Hippocampal formation (tissue), 2 donors: ENCODE results near the gene CDYL.
A peak's percentile ranks its signal among the peaks of the same experiment; 100 is the strongest.
"Not testable (repeated sequence)": the region's sequence is repeated elsewhere in the genome, so short reads cannot be mapped to it uniquely, and the experiment has no call there.

Experiments used
- DNase-seq, 2 donors: peaks; one replicate each; lab custom pipeline; 2025; lab: John Stamatoyannopoulos, UW

Gene CDYL

DNA sequence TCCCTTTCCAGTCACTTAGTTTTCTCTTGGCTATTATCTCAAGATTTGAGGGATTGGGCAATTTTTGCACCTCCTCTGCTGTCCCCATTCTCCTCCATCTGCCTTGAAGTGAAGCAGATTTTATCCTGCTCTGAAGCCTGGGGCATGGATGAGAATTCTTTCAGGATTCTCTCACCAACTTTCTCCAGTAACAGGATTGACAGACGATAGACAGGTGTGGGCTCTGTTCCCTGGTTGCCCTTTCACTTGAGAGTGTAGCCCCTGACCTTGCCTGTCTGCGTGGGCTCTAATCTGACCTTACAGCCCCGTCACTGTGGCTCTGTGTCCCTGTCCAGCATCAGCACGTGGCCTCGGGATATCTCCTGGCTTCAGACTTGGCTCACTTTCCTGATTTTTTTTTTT, 27.1 kb downstream of the CDYL start:
- no peak for DNase-seq

DNA sequence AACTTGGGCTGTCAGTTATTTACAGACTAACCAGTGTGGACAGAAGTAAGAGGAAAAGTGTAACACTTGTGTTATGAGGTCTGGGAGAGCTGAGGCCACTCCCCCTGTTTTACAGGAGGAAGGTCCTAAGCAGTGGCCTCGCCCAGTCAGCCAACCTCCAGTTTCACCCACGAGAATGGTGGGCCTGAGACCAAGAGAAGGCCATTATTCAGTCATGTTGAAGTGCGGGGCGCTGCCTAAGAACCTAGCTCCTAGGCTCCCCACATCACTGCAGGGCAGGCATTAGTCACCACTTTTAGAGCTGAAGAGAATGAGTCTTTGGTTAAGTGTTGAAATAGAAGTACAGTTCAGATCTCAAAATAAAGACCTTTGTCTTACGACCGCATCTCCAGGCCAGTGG, 27.9 kb downstream of the CDYL start:
- DNase-seq = no peak

DNA sequence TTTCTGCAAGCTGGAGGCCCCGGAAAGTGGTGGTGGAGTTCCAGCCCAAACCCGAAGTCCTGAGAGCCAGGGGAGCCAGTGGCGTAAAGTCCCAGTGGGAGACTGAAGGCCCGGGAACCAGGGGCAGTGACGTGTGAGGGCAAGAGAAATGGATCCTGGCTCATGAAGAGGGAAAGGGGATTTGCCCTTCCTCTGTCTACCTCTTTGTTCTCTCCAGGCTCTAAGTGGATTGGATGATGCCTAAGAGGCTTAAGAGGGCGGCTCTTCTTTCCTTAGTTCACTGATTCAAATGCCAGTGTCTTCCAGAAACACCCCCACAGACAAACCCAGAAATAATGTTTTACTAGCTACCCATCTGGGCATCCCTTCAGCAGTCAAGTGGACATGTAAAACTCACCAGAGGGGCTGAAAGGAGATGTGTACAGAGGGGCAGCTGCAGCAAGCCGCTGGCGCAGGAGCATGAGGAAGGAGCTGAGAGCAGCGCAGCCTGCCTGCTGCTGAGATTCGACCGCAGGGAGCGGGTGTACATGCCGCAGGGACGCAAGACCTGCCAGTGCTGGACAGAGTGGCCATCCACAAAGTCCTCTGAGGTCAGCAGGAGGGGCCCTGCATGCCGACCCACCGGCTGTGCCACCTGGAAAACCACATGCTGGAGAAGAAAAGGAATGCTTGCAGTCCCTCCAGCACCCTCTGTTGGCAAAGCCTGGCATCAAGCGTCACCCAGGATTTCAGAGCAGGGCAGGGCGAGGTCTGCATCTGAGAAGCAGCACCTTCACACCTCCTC, 29.5 kb downstream of the CDYL start:
- DNase-seq = peak; percentile 27 to 35

GRCh38 chr6:4806337-4806725, 30.1 kb downstream of the CDYL start:
- no peak for DNase-seq

DNA sequence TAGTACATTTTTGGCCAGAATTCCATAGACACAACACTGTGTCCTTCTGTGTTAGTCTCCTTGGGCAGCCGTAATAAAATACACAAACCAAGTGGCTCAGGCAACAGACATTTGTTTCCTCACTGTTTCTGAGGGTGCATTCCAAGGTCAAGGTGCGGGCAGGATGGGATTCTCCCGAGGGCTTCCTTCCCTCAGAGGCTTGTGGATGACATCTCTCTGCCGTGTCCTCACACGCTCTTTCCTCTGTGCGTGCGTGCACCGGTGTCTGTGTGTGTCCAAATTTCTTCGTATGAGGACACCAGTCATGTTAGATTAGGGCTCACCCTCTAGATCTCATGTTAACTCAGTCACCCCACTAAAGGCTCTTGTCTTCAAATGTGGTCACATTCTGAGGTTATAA, 30.6 kb downstream of the CDYL start:
- DNase-seq = no peak

DNA sequence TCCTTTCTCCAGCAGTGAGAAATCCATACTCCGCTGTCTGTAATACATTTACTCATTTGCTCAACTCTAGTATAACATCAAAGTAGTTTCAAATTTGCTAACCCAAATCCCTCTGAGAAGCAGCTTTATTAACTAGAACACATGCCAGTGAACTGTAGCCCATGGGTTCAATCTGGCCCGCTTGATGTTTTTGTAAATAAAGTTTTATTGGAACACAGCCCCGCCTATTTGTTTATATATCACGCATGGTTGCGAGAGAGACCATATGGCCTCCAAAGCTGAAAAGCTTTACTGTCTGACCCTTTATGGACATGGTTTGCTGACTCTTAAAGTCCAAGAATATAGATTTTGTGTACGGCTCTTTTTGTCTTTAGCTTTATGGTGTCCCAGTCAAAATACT, 32.2 kb downstream of the CDYL start:
- no peak for DNase-seq

GRCh38 chr6:4809999-4810918, 34.1 kb downstream of the CDYL start:
- no peak for DNase-seq

GRCh38 chr6:4812068-4812467, 35.9 kb downstream of the CDYL start:
- DNase-seq = no peak

DNA sequence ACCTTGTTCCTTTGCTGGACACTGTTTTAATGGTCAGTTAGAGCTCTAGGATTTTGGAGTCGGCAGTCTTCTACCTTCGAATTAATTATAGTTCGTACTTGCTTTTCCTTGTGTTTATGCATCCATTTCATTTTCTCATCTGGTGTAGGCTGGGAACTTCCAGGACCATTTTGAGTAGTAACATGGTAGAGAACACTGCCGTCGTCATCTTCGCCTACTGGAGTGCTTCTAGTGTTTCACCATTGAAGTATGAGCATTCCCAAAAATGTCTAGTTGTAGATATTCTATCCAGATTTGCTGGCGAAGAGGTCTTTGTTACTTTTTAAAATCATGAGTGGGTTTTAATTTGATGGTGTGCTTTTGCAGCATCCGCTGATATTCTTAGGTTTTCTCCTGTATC, 36.9 kb downstream of the CDYL start:
- DNase-seq = no peak

- no peak for DNase-seq
Observed at GRCh38 chr6:4814212-4814611, 38.0 kb downstream of the CDYL start.

DNA sequence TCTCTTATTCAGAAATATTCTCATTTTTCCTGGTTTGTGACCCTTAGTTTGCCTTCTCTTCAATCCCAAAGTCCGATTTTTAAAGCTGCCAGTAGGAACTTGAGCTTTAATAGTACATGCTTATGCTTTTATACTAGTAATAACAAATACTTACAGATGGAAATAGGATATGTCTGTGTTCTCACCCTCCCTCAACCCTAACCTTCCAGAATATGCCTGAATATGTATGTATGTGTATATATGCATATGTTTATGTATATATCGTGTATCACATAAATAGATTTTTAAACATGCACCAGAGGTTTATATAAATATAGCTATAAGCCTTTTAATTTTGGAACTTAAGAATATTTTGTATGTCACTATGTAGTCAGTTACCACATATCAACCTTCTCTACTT, 38.8 kb downstream of the CDYL start:
- no peak for DNase-seq

- DNase-seq = no peak
Observed at GRCh38 chr6:4815584-4815983, 39.4 kb downstream of the CDYL start.

GRCh38 chr6:4816904-4817303, 40.7 kb downstream of the CDYL start:
- no peak for DNase-seq

- no peak for DNase-seq
Observed at GRCh38 chr6:4817551-4817950, 41.3 kb downstream of the CDYL start.

GRCh38 chr6:4818272-4818938, 42.2 kb downstream of the CDYL start:
- DNase-seq = no peak

GRCh38 chr6:4819706-4820283, 43.6 kb downstream of the CDYL start:
- no peak for DNase-seq

- no peak for DNase-seq
Observed at GRCh38 chr6:4820704-4821276, 44.6 kb downstream of the CDYL start.

- DNase-seq = no peak
Observed at GRCh38 chr6:4822476-4822875, 46.3 kb downstream of the CDYL start.

GRCh38 chr6:4828187-4828698, 52.0 kb downstream of the CDYL start:
- DNase-seq = no peak

DNA sequence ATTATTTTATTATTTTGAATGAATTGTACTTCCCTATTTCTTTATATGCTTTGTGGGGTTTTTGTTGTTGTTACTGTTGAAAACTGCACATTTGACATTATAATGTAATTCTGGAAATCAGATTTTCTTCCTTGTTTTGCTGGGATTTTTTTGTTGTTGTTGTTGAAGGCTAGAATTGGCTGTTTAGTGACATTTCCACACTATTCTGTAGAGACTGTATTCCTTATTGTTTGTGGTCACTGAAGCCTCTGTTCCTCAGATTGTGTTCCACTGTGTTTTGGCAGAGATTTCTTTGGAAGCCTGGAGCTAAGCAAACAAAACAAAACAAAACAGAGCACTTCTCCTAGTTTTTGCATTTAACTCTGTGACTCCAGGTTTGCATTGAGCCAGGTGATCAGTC, 52.9 kb downstream of the CDYL start:
- DNase-seq = no peak

DNA sequence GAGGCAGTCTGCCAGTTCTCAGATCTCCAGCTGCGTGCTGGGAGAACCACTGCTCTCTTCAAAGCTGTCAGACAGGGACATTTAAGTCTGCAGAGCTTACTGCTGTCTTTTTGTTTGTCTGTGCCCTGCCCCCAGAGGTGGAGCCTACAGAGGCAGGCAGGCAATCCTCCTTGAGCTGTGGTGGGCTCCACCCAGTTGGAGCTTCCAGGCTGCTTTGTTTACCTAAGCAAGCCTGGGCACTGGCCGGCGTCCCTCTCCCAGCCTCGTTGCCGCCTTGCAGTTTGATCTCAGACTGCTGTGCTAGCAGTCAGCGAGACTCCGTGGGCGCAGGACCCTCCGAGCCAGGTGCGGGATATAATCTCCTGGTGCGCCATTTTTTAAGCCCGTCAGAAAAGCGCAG, 59.3 kb downstream of the CDYL start:
- DNase-seq = not testable (repeated sequence)

DNA sequence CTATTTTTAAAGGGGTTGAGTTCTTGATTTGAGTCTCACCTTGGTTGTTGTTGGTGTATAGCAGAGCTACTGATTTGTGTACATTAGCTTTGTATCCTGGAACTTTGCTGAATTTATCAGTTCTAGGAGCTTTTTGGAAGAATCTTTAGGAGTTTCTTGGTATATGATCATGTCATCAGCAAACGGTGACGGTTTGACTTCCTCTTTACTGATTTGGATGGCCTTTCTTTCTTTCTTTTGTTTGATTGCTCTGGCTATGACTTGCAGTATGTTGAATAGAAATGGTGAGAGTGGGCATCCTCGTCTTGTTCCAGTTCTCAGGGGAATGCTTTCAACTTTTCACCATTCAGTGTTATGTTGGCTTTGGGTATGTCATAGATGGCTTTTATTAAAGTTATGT, 64.0 kb downstream of the CDYL start:
- DNase-seq = no peak
